NT2/D1 (cell line): ENCODE data around the gene SDCCAG8.

Experiments used
- DNase-seq: peaks from one replicate; pipeline ENCODE4 v3.0.0-alpha.2; 2011; ENCODE audit warnings: low read depth, low spot score
- H3K27me3 ChIP-seq: 2 replicates; pipeline ENCODE4 v1.6.0; 2011; ENCODE audit warnings: mild to moderate bottlenecking; ENCODE audit not compliant: insufficient read length, insufficient read depth
- H3K36me3 ChIP-seq: 2 replicates; pipeline ENCODE4 v1.6.1; 2011; ENCODE audit warnings: mild to moderate bottlenecking, low read length, mixed read lengths; ENCODE audit not compliant: insufficient read depth, insufficient read length
- H3K4me1 ChIP-seq: 2 replicates; pipeline ENCODE4 v1.5.1; 2011; ENCODE audit not compliant: insufficient read depth, insufficient read length
- H3K4me3 ChIP-seq: 2 replicates; pipeline ENCODE4 v1.5.1; 2011; ENCODE audit warnings: low read depth; ENCODE audit not compliant: insufficient read length
- H3K9ac ChIP-seq: 2 replicates; pipeline ENCODE4 v1.6.0; 2011; ENCODE audit warnings: low read depth; ENCODE audit not compliant: insufficient read length
- H3K9me3 ChIP-seq: 2 replicates; pipeline ENCODE4 v1.5.1; 2011; ENCODE audit warnings: mild to moderate bottlenecking, low read length; ENCODE audit not compliant: insufficient read depth
- SUZ12 ChIP-seq: IDR thresholded peaks from 2 replicates; pipeline ENCODE4 v1.6.1; 2011; ENCODE audit not compliant: insufficient read length, insufficient read depth; ENCODE audit errors: extremely low read depth
- YY1 ChIP-seq: IDR thresholded peaks from 2 replicates; pipeline ENCODE4 v1.6.1; 2011; ENCODE audit not compliant: insufficient read length, insufficient read depth
- ZNF274 ChIP-seq: IDR thresholded peaks from 2 replicates; pipeline ENCODE4 v1.6.1; 2011; ENCODE audit warnings: mild to moderate bottlenecking, low read depth, low read length

Gene SDCCAG8

DNA sequence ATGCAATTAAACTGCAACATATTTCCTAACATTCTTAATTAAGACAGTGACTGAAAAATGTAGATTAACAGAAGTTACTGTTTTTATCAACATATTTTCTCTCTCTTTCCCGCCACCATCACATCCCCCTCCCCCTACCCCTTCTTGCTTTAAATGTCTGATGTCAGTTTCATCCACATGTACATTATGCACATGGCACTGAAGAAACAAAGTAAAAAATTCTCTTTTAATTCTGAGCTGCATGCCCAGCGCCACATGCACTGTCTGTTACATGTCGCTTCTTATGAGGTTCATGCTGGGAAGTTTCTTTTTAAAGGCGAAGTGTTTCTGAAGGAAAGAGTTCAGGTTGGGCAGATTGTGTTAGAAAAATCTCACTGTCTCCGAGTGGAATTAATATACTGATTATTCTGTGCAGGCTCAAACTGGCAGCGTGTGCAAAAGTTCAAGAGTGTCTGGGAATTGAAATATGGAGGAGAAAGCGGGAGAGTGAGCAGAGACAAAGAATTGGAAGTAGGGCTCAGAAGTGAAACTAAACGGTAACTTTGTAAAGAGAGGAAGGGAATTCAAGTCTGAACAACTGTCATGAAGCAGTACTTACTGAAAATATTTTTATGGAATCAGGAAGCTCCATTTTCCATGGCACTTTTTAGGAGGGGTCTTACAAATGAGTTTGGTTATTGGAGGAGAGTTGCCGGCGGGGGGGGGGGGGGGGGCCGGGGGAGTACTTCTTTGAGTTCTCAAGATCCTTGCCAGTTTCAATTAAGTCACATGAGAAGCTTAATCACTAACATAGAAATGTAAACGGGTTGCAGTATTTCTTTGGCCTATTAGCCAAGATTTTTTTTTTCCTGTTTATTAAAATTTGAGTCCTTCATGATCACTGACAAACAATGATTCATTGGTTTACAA, 217.6 kb downstream of the SDCCAG8 start:
- Histone ChIP-seq H3K36me3 (no peaks in the 10 kb centered on the region), H3K27me3 (no peaks in the 10 kb centered on the region), H3K9ac (no peak overlapping the region), H3K4me1 (peaks cover 7% of the 10 kb centered on the region), H3K4me3 (no peak overlapping the region), H3K9me3 (no peaks in the 10 kb centered on the region)
- no peak for DNase-seq
- TF ChIP-seq ZNF274 = no peak
- TF ChIP-seq YY1 = no peak
- TF ChIP-seq SUZ12 = no peak

- Histone ChIP-seq H3K27me3 (no peaks in the 10 kb centered on the region), H3K9ac (no peak overlapping the region), H3K4me3 (no peak overlapping the region), H3K9me3 (no peaks in the 10 kb centered on the region), H3K4me1 (peaks cover 7% of the 10 kb centered on the region), H3K36me3 (no peaks in the 10 kb centered on the region)
- no peak for TF ChIP-seq YY1
- TF ChIP-seq ZNF274 = no peak
- no peak for DNase-seq
Measured at GRCh38 chr1:243474136-243474881, 218.5 kb downstream of the SDCCAG8 start.

DNA sequence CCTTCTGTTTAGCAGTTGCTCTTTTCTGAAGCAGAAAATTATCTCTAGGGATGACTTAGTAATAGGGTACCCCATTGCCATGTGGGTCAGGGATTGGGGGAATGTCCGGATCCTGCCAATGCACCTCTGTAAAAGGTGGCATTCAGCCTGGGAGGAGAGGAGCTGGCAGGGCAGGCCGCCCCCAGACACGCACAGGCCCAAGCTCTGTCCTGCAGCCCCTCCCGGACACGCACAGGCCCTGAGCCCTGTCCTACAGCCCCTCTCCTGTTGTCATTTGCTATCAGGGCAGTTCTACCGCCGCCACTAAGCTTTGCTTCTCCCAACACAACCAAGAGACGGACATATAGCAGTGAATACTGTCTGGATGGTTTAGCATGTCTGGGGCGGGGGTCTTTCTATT, 219.1 kb downstream of the SDCCAG8 start:
- Histone ChIP-seq H3K36me3 (no peaks in the 10 kb centered on the region), H3K9me3 (no peaks in the 10 kb centered on the region), H3K4me3 (no peak overlapping the region), H3K27me3 (no peaks in the 10 kb centered on the region), H3K9ac (no peak overlapping the region), H3K4me1 (peaks cover 7% of the 10 kb centered on the region)
- TF ChIP-seq YY1 = no peak
- TF ChIP-seq SUZ12 = no peak
- no peak for TF ChIP-seq ZNF274
- no peak for DNase-seq

- H3K27me3 ChIP-seq = no peaks in the 10 kb centered on the region
- H3K36me3 ChIP-seq = no peaks in the 10 kb centered on the region
- no peaks in the 10 kb centered on the region for H3K9me3 ChIP-seq
- DNase-seq = peak; percentile 68
- no peak overlapping the region for H3K4me3 ChIP-seq
- H3K9ac ChIP-seq = no peak overlapping the region
- no peak for TF ChIP-seq YY1
- TF ChIP-seq ZNF274 = no peak
- no peak for TF ChIP-seq SUZ12
- peaks cover 2% of the 10 kb centered on the region for H3K4me1 ChIP-seq
Measured at GRCh38 chr1:243475966-243476365, 220.1 kb downstream of the SDCCAG8 start.

DNA sequence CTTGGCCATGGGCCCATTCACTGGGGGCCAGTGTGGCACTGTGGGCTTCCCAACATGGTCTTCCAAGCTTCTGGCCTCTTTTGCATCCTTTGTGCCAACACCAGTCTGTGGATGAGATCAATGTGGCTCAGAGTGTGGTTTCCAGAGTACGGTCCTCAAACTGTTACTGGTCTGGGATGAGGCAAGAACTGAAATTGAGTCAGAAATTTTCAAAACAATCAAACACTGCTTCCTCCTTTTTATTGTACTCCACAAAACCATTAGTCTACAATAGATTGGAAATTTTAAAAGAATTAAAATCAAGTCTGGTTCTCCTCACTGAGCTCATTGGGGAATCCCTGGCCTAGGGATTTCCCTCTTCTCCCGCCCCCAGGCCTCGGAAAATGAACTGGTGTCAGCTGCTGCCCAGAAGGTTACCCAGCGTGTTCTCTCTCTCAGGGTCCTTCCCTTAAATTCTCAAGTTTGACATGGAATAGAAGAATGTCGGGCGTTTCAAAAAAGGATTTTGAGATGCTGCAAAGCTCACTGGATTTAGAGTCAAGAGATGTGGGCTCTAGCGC, 222.0 kb downstream of the SDCCAG8 start:
- TF ChIP-seq YY1 (no peak), SUZ12 (no peak), ZNF274 (no peak)
- no peaks in the 10 kb centered on the region for H3K36me3 ChIP-seq
- H3K4me1 ChIP-seq = peaks cover 3% of the 10 kb centered on the region
- DNase-seq = no peak
- H3K9ac ChIP-seq = no peak overlapping the region
- no peaks in the 10 kb centered on the region for H3K9me3 ChIP-seq
- peaks cover 7% of the 10 kb centered on the region for H3K27me3 ChIP-seq
- H3K4me3 ChIP-seq = no peak overlapping the region

DNA sequence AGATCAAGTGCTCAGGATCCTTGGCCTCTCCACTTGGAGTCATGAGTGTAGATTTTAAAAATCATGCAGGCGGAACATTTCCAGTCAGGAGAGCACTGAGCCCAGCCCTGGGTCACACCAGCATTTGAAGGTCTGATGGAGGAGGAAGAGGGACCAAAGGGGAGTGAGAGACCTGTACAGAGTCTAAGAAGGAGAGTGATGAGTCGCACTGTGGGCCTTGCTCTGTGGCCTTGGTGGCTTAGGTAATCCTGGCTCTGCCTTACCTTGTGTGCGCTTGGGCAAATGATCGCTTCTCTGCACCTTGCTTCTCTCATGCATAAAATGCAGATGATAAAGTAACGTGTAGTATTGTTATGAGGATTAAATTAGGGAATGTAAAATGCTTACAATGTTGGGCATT, 225.3 kb downstream of the SDCCAG8 start:
- peaks cover 7% of the 10 kb centered on the region for H3K27me3 ChIP-seq
- no peak overlapping the region for H3K9ac ChIP-seq
- H3K4me3 ChIP-seq = no peak overlapping the region
- H3K4me1 ChIP-seq = peaks cover 5% of the 10 kb centered on the region
- no peaks in the 10 kb centered on the region for H3K9me3 ChIP-seq
- TF ChIP-seq YY1 (no peak), ZNF274 (no peak), SUZ12 (no peak)
- no peaks in the 10 kb centered on the region for H3K36me3 ChIP-seq
- DNase-seq = no peak
